Naive thymus-derived CD4-positive, alpha-beta T cell (primary cell): ENCODE data around the gene MDC1. TPM values are rescaled to one million over a fixed set of nuclear protein-coding genes. Genes with fewer than 3 reads are reported as not detected.

ENCODE experiments used
- ATAC-seq: fragments of 150-1000 bp; cut with Tn5 transposase; 2 replicates; pipeline ENCODE4 v1.10.0; 2021; ENCODE audit warnings: mild to moderate bottlenecking, moderate library complexity
- CTCF ChIA-PET: fragments of 350-600 bp; sonication (Branson Sonifier 250); formaldehyde crosslinking; loops from one replicate; lab custom pipeline; 2021; ENCODE audit warnings: antibody characterized with exemption; lab: Charles Lee
- POLR2A ChIA-PET: fragments of 350-600 bp; sonication (Branson Sonifier 250); formaldehyde crosslinking; loops from one replicate; lab custom pipeline; 2021; ENCODE audit warnings: antibody characterized with exemption, inconsistent platforms; lab: Charles Lee
- DNase-seq, 9 donors: peaks; one replicate each; pipeline versions ENCODE4 v3.0.0 to v3.0.0-alpha.2; 2020 to 2022; ENCODE audit warnings: mixed read lengths in 1 of 9
- H3K27ac ChIP-seq: one replicate; pipeline ENCODE4 v1.7.0; 2013; ENCODE audit warnings: mild to moderate bottlenecking, low read depth, low read length, moderate library complexity
- H3K27me3 ChIP-seq, 2 donors: one replicate each; pipeline ENCODE4 v1.7.0; 2013; ENCODE audit warnings: low read length in 2 of 2, mild to moderate bottlenecking in 2 of 2, moderate library complexity in 2 of 2; ENCODE audit not compliant: control insufficient read depth in 2 of 2, insufficient read depth in 2 of 2
- H3K36me3 ChIP-seq, 3 experiments: 1 replicate in 2 of 3; 2 replicates in 1 of 3; pipeline ENCODE4 v1.7.0; 2013; ENCODE audit warnings: low read length in 3 of 3, mild to moderate bottlenecking in 3 of 3, moderate library complexity in 1 of 3; ENCODE audit not compliant: insufficient read depth in 3 of 3, control insufficient read depth in 2 of 3
- H3K4me1 ChIP-seq, 2 donors: one replicate each; pipeline ENCODE4 v1.7.0; 2013; ENCODE audit warnings: low read length in 2 of 2, mild to moderate bottlenecking in 2 of 2, moderate library complexity in 1 of 2; ENCODE audit not compliant: control insufficient read depth in 2 of 2, insufficient read depth in 2 of 2
- H3K4me3 ChIP-seq: 2 replicates; pipeline ENCODE4 v1.7.0; 2013; ENCODE audit warnings: mild to moderate bottlenecking, low read length
- H3K9me3 ChIP-seq, 3 experiments: 1 replicate in 2 of 3; 2 replicates in 1 of 3; pipeline ENCODE4 v1.7.0; 2013; ENCODE audit warnings: low read length in 3 of 3; ENCODE audit not compliant: control insufficient read depth in 2 of 3
- H3K27ac Mint-ChIP-seq, 9 donors: one replicate each; pipeline ENCODE4 v1.8.0; 2020 to 2022; ENCODE audit warnings: mixed read lengths in 9 of 9, mild to moderate bottlenecking in 8 of 9, moderate library complexity in 5 of 9, inconsistent platforms in 2 of 9
- H3K27me3 Mint-ChIP-seq, 5 donors: one replicate each; pipeline ENCODE4 v1.8.0; 2021 to 2022; ENCODE audit warnings: mixed read lengths in 5 of 5, mild to moderate bottlenecking in 1 of 5
- H3K36me3 Mint-ChIP-seq, 5 donors: one replicate each; pipeline ENCODE4 v1.8.0; 2020 to 2022; ENCODE audit warnings: mixed read lengths in 5 of 5, mild to moderate bottlenecking in 3 of 5, inconsistent platforms in 1 of 5
- H3K4me1 Mint-ChIP-seq, 7 donors: one replicate each; pipeline ENCODE4 v1.8.0; 2020 to 2022; ENCODE audit warnings: mixed read lengths in 7 of 7, mild to moderate bottlenecking in 3 of 7, inconsistent platforms in 1 of 7
- H3K4me3 Mint-ChIP-seq, 10 donors: one replicate each; pipeline ENCODE4 v1.8.0; 2020 to 2022; ENCODE audit warnings: mild to moderate bottlenecking in 10 of 10, mixed read lengths in 10 of 10, moderate library complexity in 6 of 10, inconsistent platforms in 2 of 10
- H3K9me3 Mint-ChIP-seq, 11 donors: one replicate each; pipeline ENCODE4 v1.8.0; 2020 to 2022; ENCODE audit warnings: mixed read lengths in 11 of 11, mild to moderate bottlenecking in 4 of 11, inconsistent platforms in 1 of 11, moderate library complexity in 1 of 11
- intact Hi-C, 2 donors: fragments of 100-400 bp; cut with micrococcal nuclease; formaldehyde crosslinking; loops; one replicate each; pipeline ENCODE4 v1.15.1; 2023
- polyA plus RNA-seq, 2 donors: library from polyadenylated mRNA; unstranded; fragments of 300-500 nt; fragmentation: Illumina TruSeq; gene quantifications; one replicate each; pipeline ENCODE4 v1.2.3, GENCODE V29; 2021
- total RNA-seq, 6 experiments: library from RNA in 5 of 6; stranded (reverse) in 5 of 6; gene quantifications; 1 replicate in 5 of 6; 2 replicates in 1 of 6; pipeline ENCODE4 v1.2.3 and lab custom pipeline; 2021 to 2026

Gene MDC1
- total and polyA plus RNA-seq, 7 experiments from 2014 or later = 4.5 to 78.9 (median 50.7) TPM

- Mint-ChIP-seq H3K4me1 (peaks cover 7 to 21% (median 14%) of the 10 kb centered on the region in 7 donors), H3K27ac (peak overlapping the region in 4 of 9 donors; percentile 16 to 78 (median 50)), H3K4me3 (peak overlapping the region in 3 of 10 donors; percentile 21 to 59 (median 44)), H3K27me3 (no peaks in the 10 kb centered on the region), H3K36me3 (peaks cover 12 to 31% (median 17%) of the 10 kb centered on the region in 5 donors), H3K9me3 (no peaks in the 10 kb centered on the region)
- Histone ChIP-seq H3K27ac (peak overlapping the region; percentile 30), H3K9me3 (no peaks in the 10 kb centered on the region), H3K36me3 (peaks cover 10 to 60% (median 40%) of the 10 kb centered on the region in 3 experiments), H3K27me3 (no peaks in the 10 kb centered on the region), H3K4me1 (peaks cover 11 to 14% of the 10 kb centered on the region in 2 donors), H3K4me3 (no peak overlapping the region)
- no peak for DNase-seq
- ChIA-PET CTCF (interaction anchor here (0.6 kb wide), 1 partner anchor 21 kb away, joined by 3 read pairs; no protein-coding TSS in a partner anchor), POLR2A (interaction anchor here (0.7 to 2.8 kb wide), 7 partner anchors 10 to 60 kb away, joined by 3 to 12 read pairs (median 4); partner anchors contain the start of gene DHX16)
- ATAC-seq = no peak
- intact Hi-C loops = no loop called here
These were observed 65.9 kb downstream of the MDC1 start for GRCh38 chr6:30651143-30651542.

Other genes with a start within 250 kb of the MDC1 start
- gene HLA-E, start 227.8 kb downstream of the MDC1 start, total RNA-seq = 1,000 to 10,000 TPM in 4 of 5 experiments, 100 to 1,000 TPM in 1; 614 to 1,412 (median 1,095) TPM
- gene HLA-E, start 227.8 kb downstream of the MDC1 start, polyA plus RNA-seq = 1,000 to 10,000 TPM; 3,020 to 3,096 TPM
- 100 to 1,000 TPM in 2 of 5 experiments, 10 to 100 TPM in 3; 56.0 to 190 (median 73.1) TPM for gene GNL1, start 160.8 kb downstream of the MDC1 start, total RNA-seq
- gene GNL1, start 160.8 kb downstream of the MDC1 start, polyA plus RNA-seq = 10 to 100 TPM; 27.7 to 29.6 TPM
- 10 to 100 TPM; 14.1 to 29.4 (median 23.3) TPM for gene PRR3, start 160.0 kb downstream of the MDC1 start, total RNA-seq
- gene PRR3, start 160.0 kb downstream of the MDC1 start, polyA plus RNA-seq = 10 to 100 TPM; 11.1 to 14.4 TPM
- 100 to 1,000 TPM in 1 of 5 experiments, 10 to 100 TPM in 4; 65.1 to 116 (median 86.6) TPM for gene ABCF1, start 145.8 kb downstream of the MDC1 start, total RNA-seq
- gene ABCF1, start 145.8 kb downstream of the MDC1 start, polyA plus RNA-seq = 10 to 100 TPM; 25.2 to 45.5 TPM
- gene PPP1R10, start 100.0 kb downstream of the MDC1 start, total RNA-seq = 100 to 1,000 TPM; 108 to 286 (median 146) TPM
- 10 to 100 TPM; 21.6 to 23.6 TPM for gene PPP1R10, start 100.0 kb downstream of the MDC1 start, polyA plus RNA-seq
- gene MRPS18B, start 99.4 kb downstream of the MDC1 start, total RNA-seq = 10 to 100 TPM; 20.4 to 51.2 (median 47.7) TPM
- gene MRPS18B, start 99.4 kb downstream of the MDC1 start, polyA plus RNA-seq = 100 to 1,000 TPM; 145 to 169 TPM
- gene ATAT1, start 90.4 kb downstream of the MDC1 start, total RNA-seq = 10 to 100 TPM in 2 of 5 experiments, 1 to 10 TPM in 3; 7.0 to 12.0 (median 9.5) TPM
- 1 to 10 TPM; 1.3 to 1.9 TPM for gene ATAT1, start 90.4 kb downstream of the MDC1 start, polyA plus RNA-seq
- 10 to 100 TPM; 23.7 to 38.0 (median 32.1) TPM for gene C6orf136, start 70.1 kb downstream of the MDC1 start, total RNA-seq
- 10 to 100 TPM; 12.3 to 22.5 TPM for gene C6orf136, start 70.1 kb downstream of the MDC1 start, polyA plus RNA-seq
- gene DHX16, start 44.3 kb downstream of the MDC1 start, total RNA-seq = 10 to 100 TPM; 25.9 to 51.5 (median 46.7) TPM
- gene DHX16, start 44.3 kb downstream of the MDC1 start, polyA plus RNA-seq = 10 to 100 TPM; 14.9 to 38.3 TPM
- 100 to 1,000 TPM in 2 of 5 experiments, 10 to 100 TPM in 3; 60.9 to 262 (median 95.3) TPM for gene PPP1R18, start 30.6 kb downstream of the MDC1 start, total RNA-seq
- gene PPP1R18, start 30.6 kb downstream of the MDC1 start, polyA plus RNA-seq = 10 to 100 TPM; 70.3 to 90.5 TPM
- 10 to 100 TPM in 1 of 5 experiments, 1 to 10 TPM in 4; 2.3 to 29.4 (median 3.1) TPM for gene NRM, start 26.3 kb downstream of the MDC1 start, total RNA-seq
- gene NRM, start 26.3 kb downstream of the MDC1 start, polyA plus RNA-seq = 1 to 10 TPM; 7.2 to 7.6 TPM
- gene TUBB, start 3.1 kb upstream of the MDC1 start, total RNA-seq = 100 to 1,000 TPM in 4 of 5 experiments, 10 to 100 TPM in 1; 86.7 to 930 (median 242) TPM
- gene TUBB, start 3.1 kb upstream of the MDC1 start, polyA plus RNA-seq = 100 to 1,000 TPM; 107 to 151 TPM
- 100 to 1,000 TPM in 1 of 5 experiments, 10 to 100 TPM in 4; 59.4 to 204 (median 81.3) TPM for gene FLOT1, start 25.4 kb upstream of the MDC1 start, total RNA-seq
- gene FLOT1, start 25.4 kb upstream of the MDC1 start, polyA plus RNA-seq = 100 to 1,000 TPM; 107 to 132 TPM
- 10 to 100 TPM; 10.8 to 69.9 (median 26.7) TPM for gene IER3, start 27.3 kb upstream of the MDC1 start, total RNA-seq
- 1 to 10 TPM; 2.2 to 2.8 TPM for gene IER3, start 27.3 kb upstream of the MDC1 start, polyA plus RNA-seq
- gene DDR1, start 167.2 kb upstream of the MDC1 start, total RNA-seq = 10 to 100 TPM; 13.7 to 23.8 (median 18.6) TPM
- gene DDR1, start 167.2 kb upstream of the MDC1 start, polyA plus RNA-seq = 1 to 10 TPM; 1.8 to 8.6 TPM
- gene GTF2H4, start 190.9 kb upstream of the MDC1 start, total RNA-seq = 10 to 100 TPM; 18.8 to 42.3 (median 32.2) TPM
- 10 to 100 TPM in 1 of 2 donors, 1 to 10 TPM in 1; 8.0 to 12.1 TPM for gene GTF2H4, start 190.9 kb upstream of the MDC1 start, polyA plus RNA-seq
- gene VARS2, start 197.0 kb upstream of the MDC1 start, total RNA-seq = 10 to 100 TPM; 22.2 to 47.3 (median 37.9) TPM
- gene VARS2, start 197.0 kb upstream of the MDC1 start, polyA plus RNA-seq = 10 to 100 TPM; 17.1 to 18.9 TPM
- not detected for gene SFTA2, start 214.9 kb upstream of the MDC1 start, total RNA-seq
- gene SFTA2, start 214.9 kb upstream of the MDC1 start, polyA plus RNA-seq = under 1 TPM in 1 of 2 donors, not detected in 1; 0.34 TPM
- not detected for gene MUCL3, start 223.7 kb upstream of the MDC1 start, total RNA-seq
- gene MUCL3, start 223.7 kb upstream of the MDC1 start, polyA plus RNA-seq = not detected